Measurements from ENCODE around the gene SRPRB. TPM values are rescaled to one million over a fixed set of nuclear protein-coding genes. Genes with fewer than 3 reads are reported as not detected.
A peak's percentile ranks its signal among the peaks of the same experiment; 100 is the strongest.

SRPRB gene
- total and polyA plus RNA-seq, 2 experiments from 2014 or later, result 25.6 to 36.0 TPM

DNA sequence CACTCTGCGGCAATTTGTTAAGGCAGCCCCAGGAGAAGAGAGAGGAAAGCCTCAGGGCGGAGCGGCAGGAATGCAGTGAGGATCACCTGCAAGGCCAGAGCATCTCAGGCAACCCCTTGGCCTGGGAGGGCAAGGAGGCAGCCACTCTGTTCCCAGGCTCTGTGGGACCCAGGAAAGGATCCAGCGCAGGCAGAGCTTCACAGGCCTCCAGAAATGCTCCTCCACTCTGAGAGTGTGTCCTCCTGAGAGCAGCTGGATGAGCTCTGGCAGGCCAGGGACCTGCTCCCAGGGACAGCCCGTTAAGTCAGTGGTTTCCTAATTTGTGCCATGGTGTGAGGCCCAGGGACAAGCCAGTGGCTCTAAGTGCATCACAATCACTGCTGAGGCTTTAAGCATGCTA is 54.9 kb downstream of the SRPRB start:
- TF ChIP-seq POLR2AphosphoS5 (IDR thresholded peaks at IDR 0.05; ENCODE audit: low read depth) (no peak), EZH2 (IDR thresholded peaks at IDR 0.05; ENCODE audit: low read depth, unreplicated experiment) (no peak), ZNF331 (CRISPR knock-in tag; IDR thresholded peaks at IDR 0.05; ENCODE audit: low read depth) (no peak), STAT1 (IDR thresholded peaks at IDR 0.05; ENCODE audit: unreplicated experiment) (no peak), JUNB (IDR thresholded peaks at IDR 0.05; ENCODE audit: unreplicated experiment) (no peak), NANOG (IDR thresholded peaks at IDR 0.05; ENCODE audit: borderline replicate concordance) (no peak), EZH2phosphoT487 (IDR thresholded peaks at IDR 0.05; ENCODE audit: unreplicated experiment) (no peak), ZNF114 (CRISPR knock-in tag; IDR thresholded peaks at IDR 0.05) (no peak), CREB1 (CRISPR knock-in tag; IDR thresholded peaks at IDR 0.05; ENCODE audit: low read depth) (no peak)
- TF ChIP-seq, protein P1, sequence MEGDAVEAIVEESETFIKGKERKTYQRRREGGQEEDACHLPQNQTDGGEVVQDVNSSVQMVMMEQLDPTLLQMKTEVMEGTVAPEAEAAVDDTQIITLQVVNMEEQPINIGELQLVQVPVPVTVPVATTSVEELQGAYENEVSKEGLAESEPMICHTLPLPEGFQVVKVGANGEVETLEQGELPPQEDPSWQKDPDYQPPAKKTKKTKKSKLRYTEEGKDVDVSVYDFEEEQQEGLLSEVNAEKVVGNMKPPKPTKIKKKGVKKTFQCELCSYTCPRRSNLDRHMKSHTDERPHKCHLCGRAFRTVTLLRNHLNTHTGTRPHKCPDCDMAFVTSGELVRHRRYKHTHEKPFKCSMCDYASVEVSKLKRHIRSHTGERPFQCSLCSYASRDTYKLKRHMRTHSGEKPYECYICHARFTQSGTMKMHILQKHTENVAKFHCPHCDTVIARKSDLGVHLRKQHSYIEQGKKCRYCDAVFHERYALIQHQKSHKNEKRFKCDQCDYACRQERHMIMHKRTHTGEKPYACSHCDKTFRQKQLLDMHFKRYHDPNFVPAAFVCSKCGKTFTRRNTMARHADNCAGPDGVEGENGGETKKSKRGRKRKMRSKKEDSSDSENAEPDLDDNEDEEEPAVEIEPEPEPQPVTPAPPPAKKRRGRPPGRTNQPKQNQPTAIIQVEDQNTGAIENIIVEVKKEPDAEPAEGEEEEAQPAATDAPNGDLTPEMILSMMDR (conservative IDR thresholded peaks at IDR 0.05; ENCODE audit: low read depth in 2 of 2), result no peak
- TF ChIP-seq, protein P2, sequence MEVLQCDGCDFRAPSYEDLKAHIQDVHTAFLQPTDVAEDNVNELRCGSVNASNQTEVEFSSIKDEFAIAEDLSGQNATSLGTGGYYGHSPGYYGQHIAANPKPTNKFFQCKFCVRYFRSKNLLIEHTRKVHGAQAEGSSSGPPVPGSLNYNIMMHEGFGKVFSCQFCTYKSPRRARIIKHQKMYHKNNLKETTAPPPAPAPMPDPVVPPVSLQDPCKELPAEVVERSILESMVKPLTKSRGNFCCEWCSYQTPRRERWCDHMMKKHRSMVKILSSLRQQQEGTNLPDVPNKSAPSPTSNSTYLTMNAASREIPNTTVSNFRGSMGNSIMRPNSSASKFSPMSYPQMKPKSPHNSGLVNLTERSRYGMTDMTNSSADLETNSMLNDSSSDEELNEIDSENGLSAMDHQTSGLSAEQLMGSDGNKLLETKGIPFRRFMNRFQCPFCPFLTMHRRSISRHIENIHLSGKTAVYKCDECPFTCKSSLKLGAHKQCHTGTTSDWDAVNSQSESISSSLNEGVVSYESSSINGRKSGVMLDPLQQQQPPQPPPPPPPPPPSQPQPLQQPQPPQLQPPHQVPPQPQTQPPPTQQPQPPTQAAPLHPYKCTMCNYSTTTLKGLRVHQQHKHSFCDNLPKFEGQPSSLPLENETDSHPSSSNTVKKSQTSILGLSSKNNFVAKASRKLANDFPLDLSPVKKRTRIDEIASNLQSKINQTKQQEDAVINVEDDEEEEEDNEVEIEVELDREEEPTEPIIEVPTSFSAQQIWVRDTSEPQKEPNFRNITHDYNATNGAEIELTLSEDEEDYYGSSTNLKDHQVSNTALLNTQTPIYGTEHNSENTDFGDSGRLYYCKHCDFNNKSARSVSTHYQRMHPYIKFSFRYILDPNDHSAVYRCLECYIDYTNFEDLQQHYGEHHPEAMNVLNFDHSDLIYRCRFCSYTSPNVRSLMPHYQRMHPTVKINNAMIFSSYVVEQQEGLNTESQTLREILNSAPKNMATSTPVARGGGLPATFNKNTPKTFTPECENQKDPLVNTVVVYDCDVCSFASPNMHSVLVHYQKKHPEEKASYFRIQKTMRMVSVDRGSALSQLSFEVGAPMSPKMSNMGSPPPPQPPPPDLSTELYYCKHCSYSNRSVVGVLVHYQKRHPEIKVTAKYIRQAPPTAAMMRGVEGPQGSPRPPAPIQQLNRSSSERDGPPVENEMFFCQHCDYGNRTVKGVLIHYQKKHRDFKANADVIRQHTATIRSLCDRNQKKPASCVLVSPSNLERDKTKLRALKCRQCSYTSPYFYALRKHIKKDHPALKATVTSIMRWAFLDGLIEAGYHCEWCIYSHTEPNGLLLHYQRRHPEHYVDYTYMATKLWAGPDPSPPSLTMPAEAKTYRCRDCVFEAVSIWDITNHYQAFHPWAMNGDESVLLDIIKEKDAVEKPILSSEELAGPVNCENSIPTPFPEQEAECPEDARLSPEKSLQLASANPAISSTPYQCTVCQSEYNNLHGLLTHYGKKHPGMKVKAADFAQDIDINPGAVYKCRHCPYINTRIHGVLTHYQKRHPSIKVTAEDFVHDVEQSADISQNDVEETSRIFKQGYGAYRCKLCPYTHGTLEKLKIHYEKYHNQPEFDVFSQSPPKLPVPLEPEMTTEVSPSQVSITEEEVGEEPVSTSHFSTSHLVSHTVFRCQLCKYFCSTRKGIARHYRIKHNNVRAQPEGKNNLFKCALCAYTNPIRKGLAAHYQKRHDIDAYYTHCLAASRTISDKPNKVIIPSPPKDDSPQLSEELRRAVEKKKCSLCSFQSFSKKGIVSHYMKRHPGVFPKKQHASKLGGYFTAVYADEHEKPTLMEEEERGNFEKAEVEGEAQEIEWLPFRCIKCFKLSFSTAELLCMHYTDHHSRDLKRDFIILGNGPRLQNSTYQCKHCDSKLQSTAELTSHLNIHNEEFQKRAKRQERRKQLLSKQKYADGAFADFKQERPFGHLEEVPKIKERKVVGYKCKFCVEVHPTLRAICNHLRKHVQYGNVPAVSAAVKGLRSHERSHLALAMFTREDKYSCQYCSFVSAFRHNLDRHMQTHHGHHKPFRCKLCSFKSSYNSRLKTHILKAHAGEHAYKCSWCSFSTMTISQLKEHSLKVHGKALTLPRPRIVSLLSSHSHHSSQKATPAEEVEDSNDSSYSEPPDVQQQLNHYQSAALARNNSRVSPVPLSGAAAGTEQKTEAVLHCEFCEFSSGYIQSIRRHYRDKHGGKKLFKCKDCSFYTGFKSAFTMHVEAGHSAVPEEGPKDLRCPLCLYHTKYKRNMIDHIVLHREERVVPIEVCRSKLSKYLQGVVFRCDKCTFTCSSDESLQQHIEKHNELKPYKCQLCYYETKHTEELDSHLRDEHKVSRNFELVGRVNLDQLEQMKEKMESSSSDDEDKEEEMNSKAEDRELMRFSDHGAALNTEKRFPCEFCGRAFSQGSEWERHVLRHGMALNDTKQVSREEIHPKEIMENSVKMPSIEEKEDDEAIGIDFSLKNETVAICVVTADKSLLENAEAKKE (CRISPR knock-in tag; IDR thresholded peaks at IDR 0.05), result no peak
- TF ChIP-seq, protein P3, sequence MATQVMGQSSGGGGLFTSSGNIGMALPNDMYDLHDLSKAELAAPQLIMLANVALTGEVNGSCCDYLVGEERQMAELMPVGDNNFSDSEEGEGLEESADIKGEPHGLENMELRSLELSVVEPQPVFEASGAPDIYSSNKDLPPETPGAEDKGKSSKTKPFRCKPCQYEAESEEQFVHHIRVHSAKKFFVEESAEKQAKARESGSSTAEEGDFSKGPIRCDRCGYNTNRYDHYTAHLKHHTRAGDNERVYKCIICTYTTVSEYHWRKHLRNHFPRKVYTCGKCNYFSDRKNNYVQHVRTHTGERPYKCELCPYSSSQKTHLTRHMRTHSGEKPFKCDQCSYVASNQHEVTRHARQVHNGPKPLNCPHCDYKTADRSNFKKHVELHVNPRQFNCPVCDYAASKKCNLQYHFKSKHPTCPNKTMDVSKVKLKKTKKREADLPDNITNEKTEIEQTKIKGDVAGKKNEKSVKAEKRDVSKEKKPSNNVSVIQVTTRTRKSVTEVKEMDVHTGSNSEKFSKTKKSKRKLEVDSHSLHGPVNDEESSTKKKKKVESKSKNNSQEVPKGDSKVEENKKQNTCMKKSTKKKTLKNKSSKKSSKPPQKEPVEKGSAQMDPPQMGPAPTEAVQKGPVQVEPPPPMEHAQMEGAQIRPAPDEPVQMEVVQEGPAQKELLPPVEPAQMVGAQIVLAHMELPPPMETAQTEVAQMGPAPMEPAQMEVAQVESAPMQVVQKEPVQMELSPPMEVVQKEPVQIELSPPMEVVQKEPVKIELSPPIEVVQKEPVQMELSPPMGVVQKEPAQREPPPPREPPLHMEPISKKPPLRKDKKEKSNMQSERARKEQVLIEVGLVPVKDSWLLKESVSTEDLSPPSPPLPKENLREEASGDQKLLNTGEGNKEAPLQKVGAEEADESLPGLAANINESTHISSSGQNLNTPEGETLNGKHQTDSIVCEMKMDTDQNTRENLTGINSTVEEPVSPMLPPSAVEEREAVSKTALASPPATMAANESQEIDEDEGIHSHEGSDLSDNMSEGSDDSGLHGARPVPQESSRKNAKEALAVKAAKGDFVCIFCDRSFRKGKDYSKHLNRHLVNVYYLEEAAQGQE (IDR thresholded peaks at IDR 0.05; ENCODE audit: unreplicated experiment), result no peak
- TF ChIP-seq, protein P4, sequence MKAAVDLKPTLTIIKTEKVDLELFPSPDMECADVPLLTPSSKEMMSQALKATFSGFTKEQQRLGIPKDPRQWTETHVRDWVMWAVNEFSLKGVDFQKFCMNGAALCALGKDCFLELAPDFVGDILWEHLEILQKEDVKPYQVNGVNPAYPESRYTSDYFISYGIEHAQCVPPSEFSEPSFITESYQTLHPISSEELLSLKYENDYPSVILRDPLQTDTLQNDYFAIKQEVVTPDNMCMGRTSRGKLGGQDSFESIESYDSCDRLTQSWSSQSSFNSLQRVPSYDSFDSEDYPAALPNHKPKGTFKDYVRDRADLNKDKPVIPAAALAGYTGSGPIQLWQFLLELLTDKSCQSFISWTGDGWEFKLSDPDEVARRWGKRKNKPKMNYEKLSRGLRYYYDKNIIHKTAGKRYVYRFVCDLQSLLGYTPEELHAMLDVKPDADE (IDR thresholded peaks at IDR 0.05), result no peak
- no peaks in the 10 kb centered on the region for H3K36me3 Mint-ChIP-seq (ENCODE audit: low read depth)
- no peaks in the 10 kb centered on the region for H3K27me3 ChIP-seq (ENCODE audit: insufficient read depth)
- H2AFZ ChIP-seq, result no peak overlapping the region
- no peaks in the 10 kb centered on the region for H3K79me2 ChIP-seq (replicated peaks; ENCODE audit: insufficient read depth)
- no peaks in the 10 kb centered on the region for H3K36me3 ChIP-seq (ENCODE audit: insufficient read depth)
- H3K27ac Mint-ChIP-seq, result no peak overlapping the region
- ATAC-seq (peak; percentile 59), DNase-seq (ENCODE audit: low spot score) (peak; percentile 21)
- no peaks in the 10 kb centered on the region for H3K9me2 ChIP-seq (ENCODE audit: insufficient read depth)
- no peak overlapping the region for H3K4me3 ChIP-seq
- peaks cover 16% of the 10 kb centered on the region for H3K27me3 Mint-ChIP-seq (ENCODE audit: insufficient read depth, low read depth, poor library complexity)
- H3K4me1 Mint-ChIP-seq, result peaks cover 12% of the 10 kb centered on the region
- H3K9me3 Mint-ChIP-seq, result no peaks in the 10 kb centered on the region
- H3K27ac ChIP-seq (ENCODE audit: low read depth), result no peak overlapping the region
- no peaks in the 10 kb centered on the region for H3K4me1 ChIP-seq (ENCODE audit: insufficient read depth)
- H4K20me1 ChIP-seq (replicated peaks; ENCODE audit: insufficient read depth), result no peaks in the 10 kb centered on the region
- no peaks in the 10 kb centered on the region for H3F3A ChIP-seq (replicated peaks; ENCODE audit: low read depth)
- H3K4me3 Mint-ChIP-seq, result no peak overlapping the region
- no peak overlapping the region; the same call in 1 of the 2 replicates for H3K4me2 ChIP-seq
